GM19438 (cell line): ENCODE measurements around the gene TAF8.

ENCODE experiments used
- ATAC-seq: cut with Tn5 transposase; IDR thresholded peaks from one replicate; pipeline ENCODE4 v1.9.1; 2021; ENCODE audit warnings: low read depth; ENCODE audit not compliant: unreplicated experiment

TAF8 gene

DNA sequence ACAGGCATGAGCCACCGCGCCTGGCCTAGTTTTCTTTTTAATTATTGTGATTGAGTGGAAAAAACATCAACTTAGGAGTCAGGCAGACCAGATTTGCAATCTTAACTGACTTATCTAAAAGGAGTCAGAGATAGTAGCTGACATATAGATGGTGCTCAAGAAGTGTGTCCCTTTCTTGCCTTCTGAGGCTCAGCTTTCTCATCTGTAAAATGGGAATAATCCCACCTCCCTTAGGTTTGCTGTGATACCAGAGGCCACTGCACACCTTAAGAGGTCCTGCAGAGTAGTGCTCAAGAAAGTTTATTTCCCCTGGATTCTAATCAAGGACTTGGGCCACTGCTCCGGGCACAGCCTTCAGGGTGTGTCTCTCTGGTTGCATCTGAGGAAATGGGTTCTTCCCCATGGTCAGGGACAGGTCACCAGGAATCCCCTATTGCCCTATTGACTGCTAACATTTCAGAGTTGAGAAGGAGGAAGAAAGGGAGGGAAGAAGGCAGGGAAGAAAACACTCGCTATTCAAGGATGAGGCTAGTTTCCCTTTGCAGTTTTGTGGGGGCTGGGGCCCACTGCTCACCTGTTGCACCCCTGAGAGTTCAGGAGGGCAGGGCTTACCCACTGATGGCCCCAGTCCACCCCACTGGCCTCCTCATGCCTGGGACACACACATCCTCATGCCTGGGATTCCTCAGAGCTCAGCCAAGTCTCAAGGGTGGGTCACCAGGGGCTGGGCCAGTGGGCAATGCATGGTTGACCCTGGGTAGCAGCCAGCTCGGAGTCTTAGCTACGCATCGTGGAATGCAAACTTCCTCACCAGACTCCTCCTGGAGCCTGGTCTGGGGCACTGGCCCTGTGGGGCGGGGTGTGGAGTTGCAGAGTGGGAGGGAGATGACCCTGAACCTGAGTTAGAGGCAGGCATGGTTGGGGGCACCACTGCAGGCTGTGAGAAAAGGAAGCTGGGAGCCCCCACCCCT is 70.9 kb downstream of the TAF8 start:
- no peak for ATAC-seq

- ATAC-seq, result no peak
Measured at GRCh38 chr6:42123379-42124103, 73.2 kb downstream of the TAF8 start.

DNA sequence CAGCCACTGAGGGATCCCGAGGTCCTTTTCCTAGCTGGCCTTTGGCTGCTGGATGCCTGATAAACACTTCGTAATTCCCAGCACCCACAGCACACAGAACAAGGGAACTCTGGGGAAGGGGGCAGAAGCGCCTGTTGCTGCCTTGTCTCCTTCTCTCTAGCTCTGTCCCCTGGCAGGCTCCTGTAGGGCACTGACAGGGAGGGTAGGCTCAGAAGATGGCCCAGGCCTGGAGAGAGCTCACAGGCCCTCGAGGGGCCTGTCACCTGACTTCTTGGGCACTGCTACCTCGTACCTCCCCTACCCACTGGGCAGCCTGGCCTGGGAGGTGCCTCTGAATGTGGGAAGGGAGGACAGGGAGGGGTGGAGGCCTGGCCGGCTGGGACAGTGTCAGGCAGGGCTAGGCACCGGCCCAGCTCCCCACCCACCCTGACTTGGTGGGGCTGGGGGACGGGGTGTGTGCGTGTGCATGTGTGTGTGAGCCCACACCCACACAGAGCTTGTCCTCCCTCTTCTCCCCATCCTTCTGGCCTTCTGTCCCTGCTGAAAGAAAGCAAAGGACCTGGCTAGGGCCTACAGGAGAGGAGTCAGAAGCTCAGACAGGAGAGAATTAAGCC is 74.0 kb downstream of the TAF8 start:
- ATAC-seq, result no peak

DNA sequence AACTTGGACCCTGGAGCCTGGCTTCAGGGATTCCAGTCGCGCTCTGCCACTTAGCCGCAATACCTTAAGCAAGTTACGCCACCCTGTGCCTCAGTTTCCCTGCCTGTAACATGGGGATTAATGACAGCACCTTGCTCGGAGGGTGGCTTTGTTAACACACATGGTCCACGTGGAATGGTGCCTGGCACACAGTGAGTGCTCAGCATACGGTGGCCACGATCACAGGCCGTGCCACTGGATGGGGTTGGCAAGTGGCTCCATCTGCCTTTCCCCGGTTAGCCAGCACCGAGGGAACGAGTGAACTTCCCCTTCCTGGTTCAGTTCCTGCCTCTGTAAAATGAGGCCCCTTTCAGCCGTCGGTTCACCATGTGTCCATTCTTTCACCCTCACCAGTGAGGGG is 74.9 kb downstream of the TAF8 start:
- no peak for ATAC-seq

DNA sequence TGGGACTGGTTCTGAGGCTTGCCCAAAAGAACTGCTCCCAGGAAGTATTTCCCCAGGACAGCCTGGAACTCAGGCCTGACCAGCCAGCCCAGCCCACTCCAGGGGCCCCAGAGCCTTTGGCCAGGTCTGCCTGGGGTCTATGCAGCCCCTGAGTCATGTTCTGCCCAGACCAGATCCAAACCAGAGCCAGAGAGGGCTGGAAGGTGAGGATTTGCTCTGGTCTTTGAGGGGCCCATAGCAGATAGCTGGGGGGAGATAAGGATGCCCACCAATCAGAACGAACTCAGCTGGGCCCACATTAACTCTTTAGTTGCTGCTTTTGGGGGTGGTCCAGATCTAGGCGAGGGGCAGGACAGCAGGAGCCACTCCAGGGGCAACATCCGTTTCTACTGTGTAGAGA is 75.3 kb downstream of the TAF8 start:
- ATAC-seq, result no peak

DNA sequence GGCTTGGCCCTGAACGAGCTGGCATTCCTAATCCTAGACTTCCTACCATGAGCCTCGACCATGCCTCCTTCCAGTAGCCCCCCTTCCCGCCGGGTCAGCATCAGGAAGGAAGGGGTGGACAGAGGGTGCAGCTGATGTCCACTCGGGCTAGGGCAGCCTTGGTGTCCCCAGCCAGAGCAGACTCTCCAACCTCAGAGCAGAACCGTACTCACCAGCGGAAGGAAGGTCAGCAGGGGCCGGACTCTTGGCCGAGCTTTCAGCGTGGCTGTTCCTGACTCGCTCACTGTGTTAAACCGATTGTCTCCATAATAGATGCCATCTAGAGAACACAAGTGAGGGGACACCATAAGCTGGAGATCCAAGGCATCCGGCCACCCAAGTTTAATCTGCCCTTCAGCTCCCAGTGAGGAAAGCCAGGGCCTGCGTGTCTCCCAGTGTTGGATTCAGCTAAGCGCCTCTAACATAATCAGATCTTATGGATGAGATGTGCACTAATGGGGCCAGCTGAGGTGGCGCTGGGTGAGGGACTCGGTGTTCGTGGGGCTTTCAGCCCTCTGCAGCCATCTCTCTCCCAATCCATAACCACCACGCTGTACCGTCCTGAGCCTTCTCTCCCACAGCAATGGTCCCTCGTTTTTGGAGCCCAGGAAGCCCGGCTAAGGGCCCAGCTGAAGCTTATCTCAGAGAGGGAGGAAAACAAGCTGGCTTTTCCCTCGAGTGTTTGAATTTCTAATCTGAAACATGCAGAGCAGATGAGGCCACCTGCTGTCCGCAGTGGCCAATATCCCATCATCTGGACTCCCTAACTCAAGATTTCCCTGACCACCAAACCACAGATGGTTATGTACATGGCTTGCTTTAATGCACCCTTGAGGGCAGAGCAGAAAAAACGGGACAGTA is 78.4 kb downstream of the TAF8 start:
- no peak for ATAC-seq

- ATAC-seq, result no peak
Measured at GRCh38 chr6:42129360-42129676, 79.0 kb downstream of the TAF8 start.

GRCh38 chr6:42131531-42131930 is 81.2 kb downstream of the TAF8 start:
- ATAC-seq, result no peak

- ATAC-seq, result no peak
Measured at GRCh38 chr6:42133926-42134325, 83.6 kb downstream of the TAF8 start.

- ATAC-seq, result no peak
Measured at GRCh38 chr6:42135161-42135560, 84.8 kb downstream of the TAF8 start.

GRCh38 chr6:42135722-42136121 is 85.4 kb downstream of the TAF8 start:
- no peak for ATAC-seq

- ATAC-seq, result no peak
Measured at GRCh38 chr6:42136508-42137193, 86.3 kb downstream of the TAF8 start.
